ENCODE results near the gene STKLD1.

STKLD1 gene

DNA sequence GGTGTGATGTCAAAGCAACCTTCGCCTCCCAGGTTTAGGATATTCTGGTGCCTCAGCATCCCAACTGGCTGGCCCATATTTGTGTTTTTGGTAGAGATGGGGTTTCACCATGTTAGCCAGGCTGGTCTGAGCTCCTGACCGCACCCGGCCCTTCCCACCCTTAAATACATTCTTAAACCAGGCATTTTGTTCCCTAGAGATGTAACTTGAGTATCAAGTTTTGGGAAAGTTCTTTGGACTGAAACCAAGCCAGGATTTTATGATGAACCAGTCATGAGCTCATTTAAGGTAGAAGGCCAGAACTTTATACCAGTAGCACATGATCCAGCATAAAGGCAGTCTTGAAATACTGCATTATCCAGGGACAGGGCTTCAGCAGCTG, 24.6 kb upstream of the STKLD1 start:
- Histone ChIP-seq H3K27ac (no peak overlapping the region), H3K4me3 (no peak overlapping the region)
- TF ChIP-seq, protein P1, sequence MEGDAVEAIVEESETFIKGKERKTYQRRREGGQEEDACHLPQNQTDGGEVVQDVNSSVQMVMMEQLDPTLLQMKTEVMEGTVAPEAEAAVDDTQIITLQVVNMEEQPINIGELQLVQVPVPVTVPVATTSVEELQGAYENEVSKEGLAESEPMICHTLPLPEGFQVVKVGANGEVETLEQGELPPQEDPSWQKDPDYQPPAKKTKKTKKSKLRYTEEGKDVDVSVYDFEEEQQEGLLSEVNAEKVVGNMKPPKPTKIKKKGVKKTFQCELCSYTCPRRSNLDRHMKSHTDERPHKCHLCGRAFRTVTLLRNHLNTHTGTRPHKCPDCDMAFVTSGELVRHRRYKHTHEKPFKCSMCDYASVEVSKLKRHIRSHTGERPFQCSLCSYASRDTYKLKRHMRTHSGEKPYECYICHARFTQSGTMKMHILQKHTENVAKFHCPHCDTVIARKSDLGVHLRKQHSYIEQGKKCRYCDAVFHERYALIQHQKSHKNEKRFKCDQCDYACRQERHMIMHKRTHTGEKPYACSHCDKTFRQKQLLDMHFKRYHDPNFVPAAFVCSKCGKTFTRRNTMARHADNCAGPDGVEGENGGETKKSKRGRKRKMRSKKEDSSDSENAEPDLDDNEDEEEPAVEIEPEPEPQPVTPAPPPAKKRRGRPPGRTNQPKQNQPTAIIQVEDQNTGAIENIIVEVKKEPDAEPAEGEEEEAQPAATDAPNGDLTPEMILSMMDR (IDR thresholded peaks at IDR 0.05), result no peak
- no peak for DNase-seq (ENCODE audit: low spot score)

DNA sequence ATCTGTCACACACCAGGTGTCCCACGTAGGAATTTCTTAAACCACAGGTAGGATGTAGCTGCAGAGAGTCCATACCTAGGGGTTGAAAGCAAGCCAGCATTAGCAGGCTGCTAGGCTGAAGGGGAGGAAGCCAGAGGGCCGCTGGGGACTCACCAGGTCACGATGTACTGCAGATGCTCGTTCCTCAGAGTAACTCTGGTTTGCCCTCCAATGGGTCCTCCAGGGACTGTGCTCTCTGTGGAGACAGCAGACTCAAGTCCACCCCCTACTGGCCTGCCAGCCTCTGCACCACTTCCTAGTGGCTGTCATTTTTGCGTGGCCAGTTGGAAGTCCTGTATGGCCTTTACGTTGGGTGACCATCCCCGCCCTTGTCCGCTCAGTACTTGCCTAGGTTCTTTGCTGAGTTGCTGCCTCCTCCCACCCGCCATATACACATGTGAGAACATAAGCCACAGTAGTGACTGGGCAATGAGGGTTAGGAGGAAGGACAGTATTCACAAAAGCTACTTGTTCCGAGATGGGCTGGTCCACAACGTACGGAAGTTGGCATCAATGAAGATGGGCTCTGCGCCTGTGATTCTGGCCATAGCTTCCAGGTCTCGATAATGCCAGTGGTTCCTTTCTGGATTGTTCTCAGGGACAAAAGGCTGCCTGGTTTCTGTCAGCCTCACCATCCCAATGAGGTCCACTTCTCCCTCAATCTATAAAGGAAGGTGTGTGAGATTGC, 24.1 kb upstream of the STKLD1 start:
- no peak overlapping the region for H3K27ac ChIP-seq
- DNase-seq (ENCODE audit: low spot score), result no peak
- TF ChIP-seq, protein P1 (IDR thresholded peaks at IDR 0.05), result no peak
- H3K4me3 ChIP-seq, result no peak overlapping the region

DNA sequence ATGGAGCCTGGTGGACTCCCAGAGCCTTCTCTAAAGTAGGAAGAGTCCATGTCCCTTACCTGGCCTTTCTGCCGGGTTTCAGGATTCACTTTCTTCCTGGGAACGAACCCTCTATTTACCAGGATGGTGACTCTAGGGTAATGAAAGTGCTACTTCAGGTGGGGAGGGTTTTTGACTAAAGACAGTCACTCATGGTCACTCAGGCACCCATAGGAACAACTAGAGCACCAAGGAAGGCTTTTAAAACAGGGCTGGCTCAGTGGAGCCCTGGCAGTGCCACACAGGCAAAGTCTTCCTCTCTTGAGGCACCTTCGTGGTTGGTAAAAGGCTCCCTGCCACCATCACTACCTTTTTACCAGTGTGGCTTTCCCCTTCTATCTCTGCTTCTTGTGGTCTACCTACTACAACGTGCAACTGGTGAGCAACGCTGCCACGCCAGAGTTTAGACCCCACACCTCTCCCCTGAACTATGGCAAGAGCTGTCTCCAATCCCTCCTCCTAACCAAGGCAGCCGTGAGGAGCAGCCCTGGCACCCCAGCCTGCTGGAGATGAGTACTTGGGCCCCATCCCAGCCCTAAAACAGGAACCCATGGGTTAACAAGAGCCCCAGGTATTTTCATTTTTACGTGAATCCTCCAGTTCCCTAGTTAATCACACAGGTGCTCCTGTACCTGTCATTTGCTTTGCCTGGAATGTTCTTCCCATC, 23.4 kb upstream of the STKLD1 start:
- TF ChIP-seq, protein P1 (IDR thresholded peaks at IDR 0.05), result no peak
- Histone ChIP-seq H3K4me3 (no peak overlapping the region), H3K27ac (no peak overlapping the region)
- no peak for DNase-seq (ENCODE audit: low spot score)

DNA sequence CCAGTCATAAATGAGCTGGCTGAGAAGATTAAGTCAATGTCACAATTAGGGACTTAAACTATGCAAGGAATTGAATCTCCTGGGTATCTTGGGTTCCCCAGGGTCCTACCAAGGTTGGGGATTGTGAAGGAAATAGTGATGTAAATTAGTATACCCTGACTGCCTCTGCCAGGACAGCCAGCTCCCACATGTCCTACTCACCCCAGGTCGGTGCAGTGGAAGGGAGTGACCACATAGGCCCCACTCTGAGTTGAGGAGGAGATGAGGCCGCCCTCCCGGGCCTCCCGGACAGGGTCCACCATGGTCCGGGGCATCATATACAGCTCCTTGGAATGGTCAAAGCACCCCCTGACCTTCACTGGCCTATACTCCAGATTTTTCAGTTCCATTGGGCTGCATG, 22.6 kb upstream of the STKLD1 start:
- Histone ChIP-seq H3K4me3 (no peak overlapping the region), H3K27ac (no peak overlapping the region)
- no peak for DNase-seq (ENCODE audit: low spot score)
- TF ChIP-seq, protein P1 (IDR thresholded peaks at IDR 0.05), result no peak

DNA sequence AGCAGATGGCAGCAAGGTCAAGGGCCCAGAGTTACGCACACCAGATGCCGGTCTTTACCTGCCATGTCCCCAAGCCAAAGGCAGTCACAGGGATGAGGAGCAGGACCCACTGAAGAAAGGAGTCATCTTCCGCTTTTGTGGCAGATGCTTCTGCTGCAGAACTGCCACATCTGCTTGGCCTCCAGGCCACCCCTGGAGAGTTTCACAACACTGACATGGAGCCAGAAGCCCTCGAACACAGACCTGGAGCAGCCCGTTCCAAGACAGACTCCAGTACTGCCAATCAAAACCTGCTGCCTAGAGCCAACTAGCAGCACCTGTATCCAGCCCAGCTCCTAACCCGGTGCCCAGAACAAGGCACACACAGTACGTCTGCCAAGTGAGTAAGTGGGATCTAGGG, 21.4 kb upstream of the STKLD1 start:
- no peak for DNase-seq (ENCODE audit: low spot score)
- TF ChIP-seq, protein P1 (IDR thresholded peaks at IDR 0.05), result no peak
- H3K4me3 ChIP-seq, result no peak overlapping the region
- no peak overlapping the region for H3K27ac ChIP-seq

DNA sequence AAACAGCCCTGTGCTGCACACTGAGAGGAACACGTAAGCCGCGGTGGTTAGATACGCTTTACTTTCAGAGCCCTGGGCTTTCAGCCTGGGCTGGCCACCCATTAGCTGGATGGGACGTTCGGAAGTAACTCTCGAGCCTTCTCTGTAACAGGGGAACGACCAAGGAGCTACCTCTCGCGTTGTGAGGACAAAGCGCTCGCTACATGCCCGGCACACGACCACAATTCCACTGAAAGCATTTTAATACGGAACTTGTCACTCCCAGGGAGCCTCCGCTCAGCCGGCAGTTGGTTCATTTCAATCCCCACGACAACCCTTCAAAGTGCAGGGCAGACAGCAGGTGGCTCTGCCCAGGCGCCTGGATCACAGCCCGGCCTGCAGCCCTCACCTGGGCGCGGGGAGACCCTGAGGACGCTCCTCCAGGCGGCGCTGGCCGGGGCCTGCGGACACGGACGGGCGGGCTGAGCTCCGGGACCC, 20.2 kb upstream of the STKLD1 start:
- DNase-seq (ENCODE audit: low spot score), result no peak
- Histone ChIP-seq H3K27ac (peak overlapping the region; percentile 35 to 88), H3K4me3 (peak overlapping the region; percentile 93)
- TF ChIP-seq, protein P1 (IDR thresholded peaks at IDR 0.05), result no peak
